ENCODE data around the gene FAM227B.
"Not testable (repeated sequence)": the region's sequence is repeated elsewhere in the genome, so short reads cannot be mapped to it uniquely, and the experiment has no call there.

FAM227B gene

GRCh38 chr15:49354439-49354838 lies 266.2 kb downstream of the FAM227B start:
- not testable (repeated sequence) for DNase-seq

- DNase-seq: no peak
Measured at GRCh38 chr15:49343546-49343945, 277.1 kb downstream of the FAM227B start.

- no peak for DNase-seq
Measured at GRCh38 chr15:49339656-49340055, 281.0 kb downstream of the FAM227B start.

GRCh38 chr15:49331951-49332350 lies 288.7 kb downstream of the FAM227B start:
- DNase-seq: no peak

- no peak for DNase-seq
Measured at GRCh38 chr15:49331442-49331841, 289.2 kb downstream of the FAM227B start.

- no peak for DNase-seq
Measured at GRCh38 chr15:49330166-49330565, 290.5 kb downstream of the FAM227B start.

GRCh38 chr15:49328941-49329340 lies 291.7 kb downstream of the FAM227B start:
- DNase-seq: no peak

- DNase-seq: no peak
Measured at GRCh38 chr15:49327927-49328326, 292.7 kb downstream of the FAM227B start.

GRCh38 chr15:49323207-49323606 lies 297.4 kb downstream of the FAM227B start:
- DNase-seq: no peak

- DNase-seq: no peak
Measured at GRCh38 chr15:49320351-49320750, 300.3 kb downstream of the FAM227B start.

- DNase-seq: peak in 1 of 2 experiments; percentile 30
Measured at GRCh38 chr15:49315391-49315823, 305.2 kb downstream of the FAM227B start.

GRCh38 chr15:49314716-49315115 lies 305.9 kb downstream of the FAM227B start:
- no peak for DNase-seq

- DNase-seq: no peak
Measured at GRCh38 chr15:49313650-49314049, 307.0 kb downstream of the FAM227B start.

GRCh38 chr15:49309889-49310288 lies 310.7 kb downstream of the FAM227B start:
- no peak for DNase-seq

- DNase-seq: no peak
Measured at GRCh38 chr15:49308686-49309085, 311.9 kb downstream of the FAM227B start.

GRCh38 chr15:49306551-49306950 lies 314.1 kb downstream of the FAM227B start:
- DNase-seq: no peak

- DNase-seq: no peak
Measured at GRCh38 chr15:49303003-49303402, 317.6 kb downstream of the FAM227B start.

- no peak for DNase-seq
Measured at GRCh38 chr15:49301562-49301961, 319.1 kb downstream of the FAM227B start.

- DNase-seq: no peak
Measured at GRCh38 chr15:49300856-49301255, 319.8 kb downstream of the FAM227B start.

- DNase-seq: no peak
Measured at GRCh38 chr15:49297584-49297983, 323.0 kb downstream of the FAM227B start.

- no peak for DNase-seq
Measured at GRCh38 chr15:49296258-49296657, 324.4 kb downstream of the FAM227B start.

GRCh38 chr15:49293941-49294340 lies 326.7 kb downstream of the FAM227B start:
- no peak for DNase-seq

- no peak for DNase-seq
Measured at GRCh38 chr15:49290191-49290590, 330.4 kb downstream of the FAM227B start.

GRCh38 chr15:49288391-49288790 lies 332.2 kb downstream of the FAM227B start:
- DNase-seq: no peak

GRCh38 chr15:49287481-49287880 lies 333.1 kb downstream of the FAM227B start:
- no peak for DNase-seq

Data from cerebellar nuclear complex (tissue), 1 donor.